Measurements from ENCODE around the gene CCDC6. TPM values are rescaled to one million over a fixed set of nuclear protein-coding genes. Genes with fewer than 3 reads are reported as not detected.

Gene CCDC6
- polyA plus RNA-seq, 12 donors: 16.1 to 29.7 (median 21.7) TPM; not detected in 1

DNA sequence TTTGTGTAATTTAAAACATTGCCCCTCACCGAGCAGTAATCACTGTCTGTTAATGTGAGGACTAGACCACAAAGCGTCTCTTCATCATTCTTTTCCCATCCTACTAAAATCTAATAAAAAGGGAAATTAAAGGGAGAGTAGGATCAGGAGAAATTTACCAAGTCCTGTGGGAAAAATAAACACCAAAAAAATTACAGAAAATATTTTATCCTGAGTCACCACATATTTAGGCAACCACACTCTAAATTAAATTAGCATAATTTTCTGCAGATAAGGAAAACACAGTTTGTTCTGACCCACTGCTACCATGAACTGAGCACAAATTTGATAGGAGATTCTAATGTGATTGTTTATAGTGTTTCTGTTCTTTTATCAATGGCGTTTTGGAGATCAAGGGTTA lies 49.3 kb downstream of the CCDC6 start:
- no peak for DNase-seq

DNA sequence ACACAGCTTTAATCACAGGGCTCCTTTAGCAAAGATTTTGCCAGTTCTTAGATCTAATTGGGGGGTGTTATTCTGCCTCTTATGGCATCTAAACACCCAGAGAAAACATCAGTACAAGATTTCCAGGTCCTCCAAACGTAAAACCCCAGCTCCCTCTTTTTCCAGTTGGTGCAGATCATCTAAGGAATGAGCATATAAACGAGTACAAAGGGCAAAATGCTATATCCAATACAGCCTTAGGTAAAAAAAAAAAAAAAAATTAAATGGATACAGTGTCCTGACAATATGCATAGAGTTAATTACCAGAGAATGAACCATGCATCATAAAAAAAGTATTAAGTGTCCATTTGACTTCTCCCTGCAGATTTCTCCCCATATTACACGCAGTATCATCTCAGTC lies 50.3 kb downstream of the CCDC6 start:
- DNase-seq: no peak

DNA sequence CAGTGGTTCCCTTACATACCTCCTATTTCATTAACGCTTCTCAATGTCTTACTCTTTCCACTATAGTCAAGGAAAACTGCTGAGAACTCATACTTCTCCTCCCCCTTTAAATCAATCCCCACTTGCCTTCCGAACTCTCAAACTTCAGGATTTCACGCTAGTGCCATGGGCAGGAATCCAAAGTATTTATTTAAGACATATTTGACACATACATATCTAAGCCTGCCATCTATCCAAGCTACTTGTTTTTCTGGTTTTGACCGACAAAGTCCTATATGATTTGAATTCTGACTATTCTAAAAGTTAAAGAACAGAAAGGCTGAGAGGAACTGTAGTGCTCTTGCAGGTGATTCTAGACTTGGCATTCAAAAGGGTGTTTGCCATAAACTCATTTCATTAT lies 51.8 kb downstream of the CCDC6 start:
- DNase-seq: no peak

DNA sequence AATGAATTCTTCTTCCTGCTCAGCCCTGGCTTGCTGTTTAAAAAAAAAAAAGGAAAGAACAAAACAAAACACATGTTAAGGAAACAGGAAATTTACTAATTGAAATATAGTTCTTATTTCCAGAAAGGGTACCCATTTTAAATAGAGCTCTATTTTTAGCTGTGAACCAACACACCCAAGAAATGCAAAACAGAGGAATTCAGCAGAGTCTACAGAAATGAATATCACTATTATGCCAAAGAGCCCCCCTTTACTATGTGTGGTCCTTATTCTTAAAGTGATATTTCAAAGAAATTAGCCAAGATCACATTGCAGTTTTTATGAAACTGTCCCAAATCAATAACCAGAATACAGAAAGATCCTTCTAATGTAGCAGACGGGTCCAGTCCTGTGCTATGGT lies 53.7 kb downstream of the CCDC6 start:
- DNase-seq: no peak

DNA sequence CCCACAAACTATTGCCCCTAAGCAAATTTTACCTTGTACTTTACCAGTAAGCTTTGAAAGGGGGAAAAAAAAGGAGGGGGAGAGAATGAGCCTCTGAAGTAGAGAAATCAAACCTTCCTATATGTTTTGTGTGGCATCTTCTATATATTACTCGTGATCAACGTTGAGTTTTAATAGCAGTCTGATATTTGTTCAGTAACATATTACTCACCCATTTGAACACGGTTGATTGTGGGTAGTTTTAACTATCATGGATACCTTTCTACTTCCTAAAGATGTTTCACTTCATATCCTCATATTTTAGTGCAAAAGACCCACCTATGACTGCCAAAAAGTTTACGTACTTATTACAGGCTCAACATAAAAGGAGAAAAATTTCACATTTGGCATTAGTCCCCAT lies 54.5 kb downstream of the CCDC6 start:
- no peak for DNase-seq

DNA sequence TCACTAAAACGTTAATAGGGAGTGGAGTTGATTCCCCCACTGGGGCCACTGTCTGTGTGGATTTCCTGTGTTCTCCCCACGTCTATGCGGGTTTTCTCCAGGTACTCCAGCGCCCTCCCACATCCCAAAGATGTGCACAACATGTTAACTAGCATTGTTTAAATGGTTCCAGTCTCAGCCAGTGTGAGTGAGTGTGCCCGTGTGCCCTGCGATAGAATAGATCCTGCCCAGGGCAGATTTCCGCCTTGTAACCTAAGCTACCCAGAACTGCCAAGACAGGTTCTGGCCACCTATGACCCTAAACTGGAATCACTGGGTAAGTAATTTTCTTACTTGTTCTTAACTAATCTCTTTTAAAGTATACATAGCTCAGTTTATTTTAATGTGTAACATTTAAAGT lies 58.5 kb downstream of the CCDC6 start:
- DNase-seq: no peak

DNA sequence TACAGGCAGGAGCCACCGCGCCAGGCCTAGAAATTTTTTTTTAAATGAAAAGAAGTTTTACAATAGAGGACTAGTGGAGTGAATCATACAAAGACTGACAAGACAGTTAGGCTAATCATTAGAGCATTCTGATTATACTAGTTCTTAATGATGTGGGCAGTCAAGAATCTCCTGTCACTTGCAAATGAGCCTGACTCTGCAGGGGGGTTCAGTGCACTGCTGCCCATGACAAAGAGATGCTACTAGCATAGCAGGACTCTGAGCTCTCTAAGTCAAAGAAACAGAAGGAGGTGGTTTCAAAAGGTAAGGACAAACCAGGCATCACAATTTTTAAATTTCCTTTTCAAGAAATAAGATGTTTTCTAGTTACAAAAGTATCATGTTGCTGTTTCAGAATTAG lies 59.0 kb downstream of the CCDC6 start:
- no peak for DNase-seq

DNA sequence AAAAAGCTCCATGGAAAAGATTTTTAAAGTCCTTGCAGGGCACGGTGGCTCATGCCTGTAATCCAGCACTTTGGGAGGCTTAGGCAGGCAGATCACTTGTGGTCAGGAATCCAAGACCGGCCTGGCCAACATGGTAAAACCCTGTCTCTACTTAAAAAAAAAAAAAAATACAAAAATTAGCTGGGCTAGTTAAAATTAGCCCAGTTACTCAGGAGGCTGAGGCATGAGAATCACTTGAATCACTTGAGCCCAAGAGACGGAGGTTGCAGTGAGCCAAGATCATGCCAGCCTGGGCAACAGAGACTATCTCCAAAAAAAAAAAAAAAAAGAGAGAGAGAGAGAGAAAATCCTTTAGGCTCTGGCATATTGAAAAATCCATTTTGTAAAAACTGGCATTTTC lies 61.9 kb downstream of the CCDC6 start:
- DNase-seq: no peak

DNA sequence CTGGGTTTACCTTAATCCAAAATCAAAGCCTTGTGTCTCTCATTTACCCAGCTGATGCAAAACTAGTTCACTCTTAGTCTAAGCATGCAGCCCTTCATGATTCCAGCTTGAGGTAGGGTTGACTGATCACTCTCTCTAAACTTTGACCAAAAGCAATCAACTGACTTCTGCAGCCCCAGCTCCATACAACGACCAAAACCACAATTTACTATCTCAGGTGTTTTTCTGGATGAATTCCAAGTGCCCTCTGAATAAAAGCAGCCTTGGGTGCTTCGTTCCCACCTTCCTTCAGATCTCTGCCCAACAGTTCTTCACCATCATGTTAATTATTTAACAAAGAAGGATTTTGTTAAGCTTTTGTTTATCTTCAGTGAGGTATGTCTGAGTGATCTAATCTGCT lies 62.6 kb downstream of the CCDC6 start:
- no peak for DNase-seq

DNA sequence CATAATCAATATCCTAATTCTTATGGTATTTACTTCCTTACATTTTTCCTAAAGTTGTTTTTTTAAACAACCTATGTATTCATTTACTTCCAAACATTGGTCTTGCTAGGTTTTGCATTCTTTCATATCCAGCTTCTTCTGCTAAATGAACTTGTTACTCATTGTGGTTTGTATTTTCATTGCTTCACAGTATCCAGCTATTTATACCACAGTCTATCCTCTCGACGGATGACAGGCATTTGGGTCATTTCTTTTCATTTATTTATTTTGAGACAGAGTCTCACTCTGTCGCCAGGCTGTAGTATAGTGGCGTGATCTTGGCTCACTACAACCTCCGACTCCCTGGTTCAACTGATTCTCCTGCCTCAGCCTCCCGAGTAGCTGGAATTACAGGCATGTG lies 66.8 kb downstream of the CCDC6 start:
- no peak for DNase-seq

DNA sequence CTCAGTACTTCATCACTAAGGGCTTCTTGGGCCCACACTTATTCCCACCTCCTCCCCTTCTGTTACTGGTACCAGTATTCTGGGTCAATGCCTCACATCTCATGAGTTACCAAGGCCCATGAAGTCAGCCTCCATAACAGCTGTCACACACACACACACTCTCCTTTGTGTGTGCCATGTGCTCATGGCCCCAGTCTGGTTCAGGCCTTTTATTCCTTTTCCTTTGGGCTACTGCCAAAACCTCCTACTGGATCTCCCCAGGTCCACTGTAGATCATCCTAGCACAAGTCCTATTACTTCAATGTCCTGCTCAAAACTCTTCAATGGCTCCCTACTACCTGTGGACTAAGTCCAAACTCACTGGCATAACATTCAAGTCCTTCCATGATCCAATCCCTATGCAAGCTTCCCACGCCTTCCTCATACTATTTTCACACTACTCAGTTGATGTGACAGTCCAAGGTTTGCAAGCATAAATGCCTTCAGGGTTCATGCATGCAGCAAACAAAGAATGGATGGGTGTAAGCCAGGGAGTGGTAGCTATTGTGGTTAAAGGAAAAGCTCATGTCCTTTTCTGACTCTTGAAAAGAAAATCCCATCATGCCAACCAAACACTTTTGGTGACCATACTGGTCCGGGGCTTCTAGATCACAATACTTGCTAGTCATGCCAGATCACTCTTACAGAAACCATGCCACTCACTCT lies 68.1 kb downstream of the CCDC6 start:
- no peak for DNase-seq

DNA sequence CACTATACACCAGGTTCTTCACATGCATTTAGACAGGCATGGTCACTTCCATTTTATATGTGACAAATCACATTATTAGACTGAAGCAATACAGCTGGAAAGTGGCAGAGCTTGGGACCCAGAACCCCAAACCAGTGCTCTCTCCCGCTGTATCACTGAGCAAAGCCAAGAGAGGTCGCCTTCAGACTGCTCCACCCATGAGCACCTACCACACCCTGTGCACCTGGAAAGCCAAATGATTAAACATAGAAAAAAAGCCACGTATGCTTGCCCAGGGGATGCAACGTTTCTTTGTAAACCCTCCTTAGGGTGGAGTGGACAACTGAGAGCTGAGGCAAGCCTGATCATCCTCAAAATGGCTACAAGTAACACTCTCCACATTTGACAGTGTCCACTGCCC lies 72.5 kb downstream of the CCDC6 start:
- DNase-seq: no peak

DNA sequence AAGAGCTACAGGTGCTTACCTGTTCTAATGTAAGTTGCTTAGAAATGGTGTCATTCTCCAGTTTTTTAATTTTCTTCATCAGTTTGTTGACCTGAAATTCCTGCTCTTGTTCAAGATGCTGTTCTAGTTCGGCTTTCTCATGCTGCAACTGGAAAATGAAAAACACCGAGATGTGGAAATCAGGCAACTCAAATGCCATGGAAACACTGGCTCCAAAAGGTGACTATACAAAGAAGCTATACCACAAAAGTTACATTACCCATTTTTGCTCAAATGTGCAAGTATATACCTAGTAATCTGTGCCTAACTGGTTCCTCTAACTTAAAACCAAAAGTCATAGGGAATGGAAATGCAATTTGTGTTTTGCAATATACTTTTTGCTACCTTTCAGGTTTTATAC lies 73.8 kb downstream of the CCDC6 start:
- DNase-seq: no peak

DNA sequence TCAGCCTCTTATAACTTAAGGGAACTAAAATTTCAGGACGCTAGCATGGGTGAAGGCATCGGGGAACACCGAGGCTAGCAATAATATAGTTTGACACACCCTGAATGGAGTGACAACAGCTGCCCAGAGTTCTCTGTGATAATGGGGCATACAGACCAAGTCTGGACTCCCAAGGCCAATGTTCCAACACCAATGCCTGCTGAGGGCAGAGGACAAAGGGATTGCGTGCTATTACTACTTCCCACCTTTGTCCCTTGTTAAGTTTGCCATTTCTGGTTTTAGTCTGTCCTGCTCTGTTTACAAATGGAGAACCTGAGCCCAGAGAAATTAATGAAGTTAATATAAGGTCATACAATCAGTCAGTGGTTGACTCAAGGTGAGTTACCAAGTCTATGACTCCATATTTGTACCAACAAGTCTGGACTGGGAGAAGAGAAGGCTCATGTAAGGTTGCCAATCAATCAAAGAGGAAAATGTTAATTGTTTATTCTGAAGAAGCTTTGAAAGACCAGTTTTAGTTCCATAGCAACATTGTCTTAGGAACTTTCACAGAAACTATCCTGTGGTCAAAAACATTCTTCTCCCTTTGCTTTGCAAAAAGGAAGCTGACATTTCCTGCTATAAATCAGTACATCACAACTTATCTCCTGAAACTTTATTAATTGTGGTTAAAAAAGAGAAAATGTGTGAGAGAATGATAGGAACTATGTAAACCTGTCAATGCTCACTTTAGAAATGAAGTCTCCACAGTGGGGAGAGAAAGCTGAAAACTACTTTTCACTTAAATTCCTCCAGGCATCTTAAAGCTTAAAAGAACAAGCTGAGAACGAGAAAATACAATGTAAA lies 74.5 kb downstream of the CCDC6 start:
- no peak for DNase-seq

DNA sequence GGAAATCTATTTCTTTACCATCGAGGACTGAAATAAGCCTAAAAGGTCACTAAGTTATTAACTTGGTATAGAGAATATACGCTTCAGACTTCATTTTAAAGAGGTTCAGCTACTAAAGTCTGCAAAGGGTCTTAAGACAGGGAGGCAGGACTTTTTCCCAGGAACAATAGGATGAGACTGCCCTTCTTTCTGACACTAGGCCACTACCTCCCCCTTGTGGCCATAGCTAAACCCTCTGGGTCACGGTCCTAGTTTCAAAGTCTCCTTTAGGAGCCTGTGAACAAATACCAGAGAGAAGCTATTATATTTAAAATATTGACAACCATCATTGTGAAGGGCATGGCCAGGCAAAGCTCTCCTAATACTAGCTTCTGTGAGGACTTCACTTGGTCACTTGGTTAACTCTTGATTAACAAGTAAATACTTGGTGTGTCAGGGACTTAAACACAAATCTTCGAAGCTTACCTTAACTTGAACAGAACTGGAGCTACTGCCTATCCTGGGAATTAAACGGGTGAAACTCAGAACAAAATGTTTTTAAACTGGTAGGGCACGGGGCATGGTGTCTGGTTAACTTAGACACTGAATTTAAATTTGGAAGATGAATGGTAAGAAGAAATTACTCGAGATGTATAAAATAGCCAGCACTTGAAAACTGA lies 75.6 kb downstream of the CCDC6 start:
- peak; percentile 35 for DNase-seq

DNA sequence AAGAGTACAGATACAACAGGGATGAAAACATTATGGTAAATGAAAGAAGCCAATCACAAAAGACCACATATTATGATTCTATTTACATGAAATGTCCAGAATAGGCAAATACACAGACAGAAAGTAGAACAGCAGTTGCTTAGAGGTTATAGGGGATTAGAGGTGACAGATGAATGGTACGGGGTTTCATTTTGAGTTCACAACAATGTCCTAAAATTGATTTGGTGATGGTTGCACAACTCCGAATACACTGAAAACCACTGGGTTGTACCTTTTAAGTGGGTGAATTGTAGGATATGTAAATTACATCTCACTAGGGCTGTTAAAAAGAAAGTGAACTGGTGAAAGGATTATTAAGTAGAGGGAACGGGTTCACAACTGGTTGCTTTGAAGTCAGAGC lies 76.8 kb downstream of the CCDC6 start:
- no peak for DNase-seq

DNA sequence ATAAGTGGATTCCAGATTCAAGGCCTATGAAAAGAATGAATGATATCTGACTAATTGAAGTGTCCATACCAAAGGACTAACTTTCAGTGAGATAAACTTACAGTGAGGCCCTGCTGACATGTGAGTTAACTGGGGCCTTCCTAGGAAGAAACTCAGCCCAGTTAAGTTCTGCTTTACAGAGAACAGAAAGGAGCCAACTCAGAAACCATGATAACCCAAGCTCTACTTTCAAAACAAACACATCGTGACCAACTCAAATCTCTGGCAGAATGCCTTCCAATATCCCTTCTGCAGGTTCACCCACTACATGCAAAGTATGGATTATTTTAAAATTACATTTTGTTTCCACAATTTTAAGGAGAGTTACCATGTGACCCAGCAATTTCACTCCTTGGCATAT lies 77.3 kb downstream of the CCDC6 start:
- peak; percentile 12 for DNase-seq

DNA sequence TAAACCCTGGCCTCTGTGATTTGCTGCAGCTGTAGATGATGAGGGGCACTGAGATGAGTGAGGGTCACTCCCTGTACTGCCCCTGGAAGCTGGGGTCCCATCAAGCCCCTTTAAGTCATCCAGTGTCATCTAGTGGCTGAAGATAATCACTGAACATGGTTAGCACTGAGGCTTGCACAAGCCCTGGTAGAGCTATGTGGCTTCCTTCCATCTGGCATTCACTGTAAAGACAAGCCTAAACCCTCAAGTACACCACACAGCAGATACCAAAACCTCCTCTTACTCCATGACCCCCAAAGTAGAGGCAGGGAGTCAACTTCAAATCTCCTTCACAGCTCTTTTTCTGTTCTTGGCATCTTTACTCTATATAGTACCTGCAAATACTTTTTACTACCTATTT lies 80.4 kb downstream of the CCDC6 start:
- no peak for DNase-seq

DNA sequence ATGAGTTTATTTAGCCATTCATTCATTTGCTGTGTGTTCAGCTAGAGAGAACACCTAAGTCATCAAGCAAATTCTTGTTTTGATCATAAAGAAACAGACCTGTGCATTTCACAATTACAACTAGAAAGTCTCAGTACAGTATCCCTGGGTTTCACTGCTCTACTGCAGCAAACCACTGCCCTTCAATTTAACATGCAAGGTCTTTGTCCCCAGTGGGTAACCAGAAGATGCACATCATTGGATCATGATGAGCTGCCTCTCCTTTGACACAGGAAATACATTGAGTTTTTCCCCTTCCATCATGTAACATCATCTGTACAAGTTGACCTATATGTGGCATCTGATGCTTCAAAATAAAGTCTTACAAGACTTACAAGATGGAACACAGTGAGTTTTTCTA lies 82.6 kb downstream of the CCDC6 start:
- DNase-seq: no peak

DNA sequence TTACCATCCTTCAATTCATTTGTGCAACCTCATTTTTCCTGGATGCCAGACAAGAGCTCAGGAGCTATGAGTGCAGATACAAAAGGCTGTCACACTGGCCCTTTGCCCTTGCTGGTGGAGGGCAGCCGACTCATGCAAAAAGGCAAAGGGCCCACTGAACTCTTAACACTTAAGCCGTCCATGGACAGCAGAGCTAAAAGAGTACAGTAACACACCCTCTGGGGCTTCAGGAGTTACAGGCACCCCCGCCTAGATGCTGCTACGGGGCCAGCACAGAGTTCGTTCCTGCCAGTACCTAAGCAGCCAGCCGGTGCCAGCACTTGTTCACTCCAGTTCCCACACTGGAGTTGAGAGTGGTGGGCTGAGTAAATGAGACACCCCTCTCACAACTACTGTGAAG lies 83.2 kb downstream of the CCDC6 start:
- no peak for DNase-seq

DNA sequence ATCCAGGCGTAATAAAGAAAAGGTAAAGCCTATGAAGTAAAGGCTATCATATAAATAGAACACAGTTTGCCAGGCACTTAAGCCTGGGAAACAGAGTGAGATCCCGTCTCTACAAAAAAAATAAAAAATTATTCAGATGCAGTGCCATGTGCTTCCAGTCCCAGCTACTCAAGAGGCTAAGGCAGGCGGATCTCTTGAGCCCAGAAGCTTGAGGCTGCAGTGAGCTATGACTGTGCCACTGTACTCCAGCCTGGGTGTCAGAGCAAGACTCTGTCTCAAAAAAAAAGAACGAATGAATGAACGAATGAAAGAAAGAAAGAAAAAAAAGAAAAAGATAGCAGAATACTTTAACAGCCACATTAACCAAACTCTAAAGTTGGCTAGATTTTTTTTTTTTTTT lies 85.9 kb downstream of the CCDC6 start:
- DNase-seq: no peak

DNA sequence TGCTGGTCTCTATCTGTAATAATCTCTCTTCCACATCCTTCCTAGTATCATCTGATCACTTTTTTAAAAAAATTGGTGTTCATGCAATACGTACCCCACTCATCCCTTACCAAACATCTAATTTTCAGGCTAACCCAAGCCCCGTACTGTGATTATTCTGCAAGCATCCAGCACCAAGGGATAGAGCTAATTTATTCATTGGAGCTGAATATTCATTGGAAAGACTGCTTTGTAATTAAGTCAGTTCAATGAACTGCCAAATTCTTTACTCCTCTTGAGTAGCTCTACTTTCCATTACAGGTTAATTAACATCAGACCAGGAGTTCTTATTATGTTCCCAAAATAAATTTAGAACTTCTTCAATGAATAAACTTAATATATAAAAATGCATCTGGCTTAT lies 86.7 kb downstream of the CCDC6 start:
- DNase-seq: no peak

DNA sequence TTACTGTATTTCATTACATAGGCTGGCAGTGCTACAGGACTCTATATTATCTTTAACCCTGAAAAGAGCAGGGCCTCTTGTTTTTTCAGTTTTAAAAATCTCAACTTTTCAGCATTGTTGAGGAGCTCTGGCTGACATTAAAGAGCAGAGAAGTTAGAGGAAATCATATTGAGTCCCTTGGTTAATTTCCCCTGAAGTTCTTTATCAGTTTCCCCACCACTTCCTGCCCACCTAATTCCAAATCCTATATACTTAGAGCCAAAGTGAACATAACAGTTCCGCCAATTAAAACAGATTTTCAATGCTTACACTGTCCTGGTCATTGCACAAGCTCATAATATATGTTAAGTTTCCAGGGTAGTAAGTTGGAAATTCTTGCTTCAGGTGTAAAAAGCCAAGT lies 87.1 kb downstream of the CCDC6 start:
- DNase-seq: no peak
